ENCODE data around the gene DENND2C.
"Not testable (repeated sequence)": the region's sequence is repeated elsewhere in the genome, so short reads cannot be mapped to it uniquely, and the experiment has no call there.

Gene DENND2C

DNA sequence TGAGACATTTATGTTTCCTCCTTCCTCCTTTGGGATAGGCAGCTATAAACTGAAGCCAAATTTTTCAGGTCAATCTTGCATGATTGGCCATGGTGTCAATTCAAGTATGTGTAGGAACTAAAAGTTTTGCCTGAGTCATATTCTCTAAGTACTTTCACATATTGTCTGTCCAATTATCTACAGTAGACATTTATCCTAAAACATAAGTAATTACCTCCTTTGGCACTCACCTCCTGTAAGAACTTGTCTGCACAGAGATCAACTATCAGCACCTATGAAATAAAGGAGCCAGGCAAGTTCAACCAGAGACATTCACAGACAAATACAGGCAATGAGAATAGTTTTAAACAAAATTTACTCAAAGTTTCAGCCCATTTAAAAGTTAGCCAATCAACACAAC, 74.2 kb downstream of the DENND2C start:
- no peak for DNase-seq (ENCODE audit: low spot score)

DNA sequence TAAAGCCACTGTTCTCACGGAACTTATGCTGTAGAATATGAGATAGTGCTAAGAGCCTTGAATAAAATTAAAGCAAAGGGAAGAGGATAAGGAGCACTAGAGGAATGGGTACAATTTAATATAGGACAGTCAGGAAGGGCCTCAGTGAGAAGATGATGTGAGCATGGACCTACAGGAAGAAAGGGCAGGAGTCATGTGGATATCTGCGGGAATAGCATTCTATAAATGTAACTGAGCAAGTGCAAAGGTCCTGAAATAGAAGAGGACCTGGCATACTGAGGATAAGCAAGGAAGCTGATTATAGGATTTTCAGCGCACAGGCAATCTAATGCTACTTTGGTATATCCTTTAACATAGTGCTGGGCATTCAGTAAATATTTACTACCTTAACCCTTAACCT, 75.8 kb downstream of the DENND2C start:
- no peak for DNase-seq (ENCODE audit: low spot score)

DNA sequence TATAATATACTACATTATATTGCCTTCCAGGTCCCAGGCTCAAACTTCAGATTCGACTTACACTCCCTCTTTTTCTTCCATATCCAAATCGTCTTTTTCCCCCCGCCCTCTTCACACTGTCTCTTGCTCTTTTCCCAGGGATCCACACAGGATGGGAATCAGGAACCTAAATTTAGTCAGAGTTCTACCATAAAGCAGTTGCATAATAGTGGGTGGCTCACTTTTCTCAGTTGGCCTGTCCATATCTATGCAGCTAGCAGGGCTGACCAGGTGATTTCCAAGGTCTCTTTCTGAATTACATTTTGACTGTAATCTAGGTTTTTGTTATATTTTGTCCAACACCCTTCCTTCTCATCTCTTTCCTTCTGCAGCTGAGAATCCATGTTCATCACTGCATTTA, 80.7 kb downstream of the DENND2C start:
- DNase-seq (ENCODE audit: low spot score) = no peak

GRCh38 chr1:114588196-114588689, 81.6 kb downstream of the DENND2C start:
- no peak for DNase-seq (ENCODE audit: low spot score)

- DNase-seq (ENCODE audit: low spot score) = no peak
Measured at GRCh38 chr1:114587203-114587991, 82.5 kb downstream of the DENND2C start.

GRCh38 chr1:114586513-114587047, 83.3 kb downstream of the DENND2C start:
- no peak for DNase-seq (ENCODE audit: low spot score)

DNA sequence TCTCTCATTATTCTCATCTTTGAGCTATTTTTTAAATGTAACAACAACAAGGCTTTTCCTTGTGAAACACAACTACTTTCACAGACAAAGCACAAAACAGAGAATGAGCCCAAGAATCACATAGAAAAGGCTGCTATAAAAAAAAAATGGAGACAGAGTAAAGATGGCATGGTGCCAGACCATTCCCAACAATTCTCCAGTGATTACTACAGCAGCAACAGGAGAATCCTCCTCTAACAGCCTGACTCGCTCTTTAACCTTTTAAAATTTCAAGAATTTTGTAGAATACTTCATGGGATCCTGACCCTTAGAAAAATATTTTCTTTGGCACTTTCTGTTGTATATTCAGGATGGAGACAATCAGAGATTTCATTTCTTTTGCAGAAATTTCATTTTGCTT, 84.6 kb downstream of the DENND2C start:
- DNase-seq (ENCODE audit: low spot score) = no peak

DNA sequence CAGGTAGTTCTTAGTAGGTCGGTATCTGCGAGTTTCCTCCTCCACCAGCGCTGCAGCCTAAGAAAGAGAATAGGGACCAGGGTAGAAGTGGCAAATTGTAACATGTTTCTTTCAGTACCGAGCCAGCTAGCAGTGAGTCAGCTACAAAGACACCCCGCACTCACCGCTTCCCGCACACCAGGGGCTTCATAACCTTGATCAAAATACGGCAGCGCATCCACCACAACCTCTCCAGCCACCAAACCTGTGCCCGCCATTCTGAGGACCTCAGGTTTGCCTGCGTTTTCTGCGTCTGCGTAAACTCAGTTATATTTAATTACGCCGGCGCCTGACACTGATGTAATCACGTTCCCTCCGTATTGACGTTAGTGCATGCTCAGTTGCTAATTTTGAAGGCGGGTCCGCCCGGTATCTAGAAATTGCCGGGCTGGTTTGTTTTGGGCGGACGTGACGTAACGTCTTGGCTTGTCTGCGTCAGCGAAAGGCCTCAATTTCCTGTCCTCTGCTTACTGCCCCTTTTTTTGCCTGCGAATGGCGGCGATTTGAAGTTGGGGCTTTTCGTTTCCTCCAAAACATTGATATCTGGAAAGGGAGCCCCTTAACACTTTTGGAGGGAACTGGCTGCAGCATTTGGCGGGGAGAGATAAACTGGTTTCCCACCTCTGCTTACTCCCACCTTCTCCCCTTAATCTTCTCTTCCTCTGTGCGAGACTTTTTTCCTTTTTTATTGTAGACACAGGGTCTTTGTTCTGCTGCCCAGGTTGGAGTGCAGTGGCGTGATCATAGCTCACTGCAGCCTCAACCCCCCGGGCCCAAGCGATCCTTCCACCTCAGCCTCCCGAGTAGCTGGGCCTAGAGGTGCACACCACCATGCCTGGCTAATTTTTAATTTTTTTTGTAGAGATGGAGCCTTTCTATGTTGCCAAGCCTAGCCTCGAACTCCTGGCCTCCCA, 88.2 kb downstream of the DENND2C start, which contains the start of gene BCAS2:
TSS of gene BCAS2 (minus strand) at position 281 of the 953 bp plus-strand sequence. CDS start at position 257, 24 bp downstream.
- DNase-seq (ENCODE audit: low spot score) = peak; percentile 93

GRCh38 chr1:114574365-114574764, 95.5 kb downstream of the DENND2C start:
- no peak for DNase-seq (ENCODE audit: low spot score)

- no peak for DNase-seq (ENCODE audit: low spot score)
Measured at GRCh38 chr1:114564141-114564540, 105.7 kb downstream of the DENND2C start.

GRCh38 chr1:114562978-114563510, 106.8 kb downstream of the DENND2C start:
- DNase-seq (ENCODE audit: low spot score) = not testable (repeated sequence)

- no peak for DNase-seq (ENCODE audit: low spot score)
Measured at GRCh38 chr1:114561333-114561732, 108.5 kb downstream of the DENND2C start.

DNA sequence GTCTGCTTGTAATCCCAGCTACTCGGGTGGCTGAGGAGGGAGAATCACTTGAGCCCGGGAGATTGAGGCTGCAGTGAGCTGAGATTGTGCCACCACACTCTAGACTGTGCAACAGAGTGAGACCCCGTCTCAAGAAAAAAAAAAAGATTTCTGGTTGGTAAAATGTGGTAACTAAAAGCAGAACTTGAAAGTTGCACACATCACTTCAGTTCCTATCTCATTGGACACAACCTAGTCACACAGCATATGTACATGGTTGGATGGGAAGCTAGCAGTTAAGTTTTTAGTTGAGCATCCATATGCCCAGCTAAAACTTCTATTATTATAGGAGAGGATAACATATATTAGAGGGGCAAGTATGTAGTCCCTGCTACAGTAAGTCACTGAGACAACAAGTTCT, 110.5 kb downstream of the DENND2C start:
- no peak for DNase-seq (ENCODE audit: low spot score)

DNA sequence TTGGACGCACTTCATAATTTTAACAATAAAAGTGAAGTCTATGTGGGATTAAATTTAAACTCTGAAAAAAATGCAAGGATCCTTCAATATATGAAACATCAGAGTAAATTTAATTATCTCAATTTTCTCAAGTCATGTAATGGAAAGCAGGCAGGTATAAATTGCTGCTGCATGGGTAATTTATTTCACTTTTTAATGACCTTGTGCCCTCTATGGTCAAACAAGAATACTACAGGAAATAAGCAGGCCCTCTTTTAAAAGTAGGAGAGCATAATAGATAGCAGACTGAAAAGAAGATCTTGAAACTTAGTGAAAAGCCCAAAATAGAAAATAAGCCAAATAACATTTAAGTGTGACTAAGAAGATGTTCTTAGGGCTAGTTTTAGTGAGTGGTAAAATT, 111.3 kb downstream of the DENND2C start:
- DNase-seq (ENCODE audit: low spot score) = no peak

GRCh38 chr1:114554577-114554976, 115.3 kb downstream of the DENND2C start:
- DNase-seq (ENCODE audit: low spot score) = no peak

DNA sequence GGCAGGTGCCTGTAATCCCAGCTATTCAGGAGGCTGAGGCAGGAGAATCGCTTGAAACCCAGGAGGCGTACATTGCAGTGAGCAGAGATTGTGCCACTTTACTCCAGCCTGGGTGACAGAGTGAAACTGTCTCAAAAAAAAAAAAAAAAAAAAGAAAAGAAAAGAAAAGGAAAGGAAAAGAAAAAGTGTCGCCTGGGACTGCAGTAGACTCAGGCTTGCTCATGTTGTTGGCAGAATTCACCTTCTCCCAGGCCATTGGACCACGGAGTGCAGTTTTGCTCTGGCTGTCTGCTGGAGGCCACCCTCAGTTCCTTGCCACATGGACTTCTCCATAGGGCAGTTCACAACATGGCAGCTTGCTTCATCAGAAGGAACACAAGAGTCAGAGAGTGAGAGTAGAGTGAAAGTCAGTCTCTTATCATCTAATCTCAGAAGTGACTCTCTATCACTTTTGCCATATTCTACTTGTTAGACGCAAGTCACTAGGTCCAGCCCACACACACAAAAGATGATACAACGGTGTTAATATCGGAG, 117.7 kb downstream of the DENND2C start:
- DNase-seq (ENCODE audit: low spot score) = no peak

GRCh38 chr1:114551400-114551799, 118.4 kb downstream of the DENND2C start:
- no peak for DNase-seq (ENCODE audit: low spot score)

DNA sequence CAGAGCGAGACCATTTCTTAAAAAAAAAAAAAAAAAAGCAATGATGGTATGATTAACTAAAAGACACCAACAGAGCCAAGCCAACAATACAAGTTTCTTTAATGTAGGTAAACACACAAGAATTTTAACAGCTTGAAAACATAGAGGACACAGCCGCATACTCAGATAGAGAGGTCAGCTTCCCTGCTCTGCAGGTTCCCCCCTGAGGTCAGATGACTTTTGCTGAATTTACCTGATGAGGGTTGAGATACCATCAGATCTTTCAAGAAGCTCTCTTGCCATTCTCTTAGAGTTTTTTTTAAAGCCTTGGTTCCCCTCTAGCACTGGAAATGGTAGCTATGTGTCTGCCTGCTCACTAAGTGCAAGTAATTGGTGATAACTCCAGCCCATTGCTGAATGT, 119.5 kb downstream of the DENND2C start:
- no peak for DNase-seq (ENCODE audit: low spot score)

GRCh38 chr1:114549137-114549536, 120.7 kb downstream of the DENND2C start:
- no peak for DNase-seq (ENCODE audit: low spot score)

DNA sequence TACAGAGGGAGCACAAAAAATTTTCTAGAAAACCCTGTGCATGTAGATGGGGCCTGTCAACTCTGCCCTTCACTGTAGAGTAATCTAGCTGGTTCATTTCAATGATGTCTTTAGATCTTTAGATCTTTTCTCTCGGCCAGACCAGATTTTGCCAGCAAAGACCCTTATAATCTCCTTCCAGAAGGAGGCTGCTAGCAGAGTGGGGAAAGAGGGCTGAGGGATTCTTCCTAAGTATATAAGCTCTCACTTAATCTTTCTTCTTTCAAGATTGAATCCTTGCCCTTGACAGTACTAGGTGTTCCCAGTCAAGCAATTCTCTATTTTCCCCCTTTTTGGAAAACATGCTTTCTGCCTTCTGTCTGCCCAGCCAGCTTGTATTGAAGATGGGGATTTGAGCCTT, 122.8 kb downstream of the DENND2C start:
- DNase-seq (ENCODE audit: low spot score) = no peak

GRCh38 chr1:114545796-114546195, 124.1 kb downstream of the DENND2C start:
- DNase-seq (ENCODE audit: low spot score) = no peak

- no peak for DNase-seq (ENCODE audit: low spot score)
Measured at GRCh38 chr1:114545315-114545714, 124.5 kb downstream of the DENND2C start.
